ENCODE measurements around the gene PSMB10.

- no peak for TF ChIP-seq CTCF (IDR thresholded peaks at IDR 0.05)
- TF ChIP-seq EZH2phosphoT487 (IDR thresholded peaks at IDR 0.05), result no peak
- no peak for TF ChIP-seq EZH2 (IDR thresholded peaks at IDR 0.05)
Observed at GRCh38 chr16:67963662-67964321, 27.1 kb upstream of the PSMB10 start.
